ENCODE measurements around the gene WDR19. TPM values are rescaled to one million over a fixed set of nuclear protein-coding genes. Genes with fewer than 3 reads are reported as not detected.
A peak's percentile ranks its signal among the peaks of the same experiment; 100 is the strongest.

The WDR19 gene
- total and polyA plus RNA-seq, 2 of the 4 experiments (the other 2 are of a cell fraction): 16.0 to 22.6 TPM

DNA sequence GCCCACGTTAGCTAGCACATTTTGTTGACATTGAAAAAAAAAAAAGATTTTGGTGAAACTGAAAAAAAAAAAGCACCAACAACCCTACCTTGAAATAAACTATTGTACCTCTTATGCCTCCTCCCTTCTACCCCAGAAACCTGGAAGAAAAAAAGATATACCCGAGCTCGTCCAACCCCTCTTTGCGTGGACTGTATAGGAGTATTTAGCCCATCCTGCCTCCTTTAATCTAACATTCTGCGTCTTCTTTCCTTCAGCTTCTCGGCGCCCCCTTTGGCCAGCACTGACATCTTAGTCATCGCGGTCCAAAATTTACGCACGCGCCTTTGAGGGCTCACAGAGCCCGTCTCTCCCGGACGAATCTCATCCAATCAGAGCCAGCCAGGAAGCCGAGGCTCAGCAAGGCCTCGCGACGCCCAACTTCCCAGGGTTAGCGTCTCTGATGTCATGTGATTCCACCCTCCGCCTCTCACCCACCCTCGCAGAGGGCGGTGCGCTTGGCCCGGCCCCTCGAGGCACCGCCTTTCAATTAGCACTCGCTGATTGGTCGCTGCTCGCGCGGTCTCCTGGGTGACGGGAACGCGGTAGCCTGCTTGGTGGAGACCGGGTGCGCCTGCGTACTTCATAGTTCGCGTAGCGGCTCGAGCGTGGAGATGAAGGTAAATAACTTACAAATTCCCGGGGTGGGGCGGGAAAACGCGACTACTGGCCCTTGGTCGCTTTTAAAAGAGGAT lies at the start of gene WDR19 (continued):
- no peak for TF ChIP-seq CHD1 (IDR thresholded peaks at IDR 0.05; ENCODE audit: low read depth, low read length)
- no peak for TF ChIP-seq MAFK (IDR thresholded peaks at IDR 0.05; ENCODE audit: low read depth, low read length)
- TF ChIP-seq FOS (IDR thresholded peaks at IDR 0.05; ENCODE audit: low read depth, low read length): peak; percentile 24; the same call in 1 of the 2 replicates
- no peak for TF ChIP-seq RFX5 (IDR thresholded peaks at IDR 0.05; ENCODE audit: low read depth, low read length)
- no peak for TF ChIP-seq RCOR1 (IDR thresholded peaks at IDR 0.05; ENCODE audit: insufficient replicate concordance, low read length)

DNA sequence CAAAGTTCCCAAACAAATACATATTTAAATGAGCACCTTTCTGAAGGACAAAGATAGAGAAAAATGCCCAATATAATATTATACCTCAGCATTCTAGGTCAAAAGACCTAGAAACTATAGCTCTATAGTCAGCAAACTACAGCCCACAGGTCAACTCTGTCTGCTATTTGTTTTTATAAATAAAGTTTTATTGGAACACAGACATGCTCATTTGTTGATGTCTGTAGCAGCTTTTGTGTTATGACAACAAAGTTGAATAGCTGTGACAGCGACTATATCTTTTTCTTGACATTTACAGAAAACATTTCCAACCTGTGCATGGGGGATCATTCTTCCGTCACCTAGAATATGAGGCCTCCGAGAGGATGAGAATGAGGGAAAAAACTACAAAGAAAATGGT lies 48.7 kb upstream of the WDR19 start:
- CTCF ChIA-PET: interaction anchor here (1.5 to 1.8 kb wide), 2 partner anchors 233 to 374 kb away, joined by 9 read pairs; no protein-coding TSS in a partner anchor
- H3K4me1 ChIP-seq (ENCODE audit: control insufficient read depth, insufficient read depth, low read length): peaks cover 4% of the 10 kb centered on the region; the same call in 1 of the 2 replicates
- no peak overlapping the region for H2BK15ac ChIP-seq (ENCODE audit: low read depth, low read length)
- H4K91ac ChIP-seq (ENCODE audit: insufficient read depth, low read depth, low read length): no peak overlapping the region
- H3K27ac ChIP-seq (ENCODE audit: insufficient read depth, low read length): no peak overlapping the region
- no peak overlapping the region for H2AFZ ChIP-seq (replicated peaks; ENCODE audit: low read length, poor library complexity)
- H3K56ac ChIP-seq (ENCODE audit: extremely low read depth, insufficient read depth, low read length): no peak overlapping the region
- no peak overlapping the region for H3K23ac ChIP-seq (ENCODE audit: low read depth, low read length)
- no peak overlapping the region for H3K9ac ChIP-seq (ENCODE audit: low read depth, low read length)
- BruUV-seq (replicated peaks): no TSS peak
- H3K14ac ChIP-seq (replicated peaks; ENCODE audit: low read depth, low read length): no peak overlapping the region
- H2AK9ac ChIP-seq (replicated peaks; ENCODE audit: low read depth, low read length, poor library complexity): no peak overlapping the region
- no peak overlapping the region for H2BK120ac ChIP-seq (ENCODE audit: low read depth, low read length)
- no peak overlapping the region for H2AK5ac ChIP-seq (ENCODE audit: low read depth, low read length)
- H4K8ac ChIP-seq (ENCODE audit: low read depth in 2 of 2, low read length in 2 of 2): no peak overlapping the region
- H2BK20ac ChIP-seq (ENCODE audit: low read depth, low read length): no peak overlapping the region
- no peaks in the 10 kb centered on the region for H4K20me1 ChIP-seq (ENCODE audit: insufficient read depth, low read length)
- POLR2A ChIA-PET (ENCODE audit: unreplicated experiment): no interaction called here
- dilution Hi-C loops (cut with HindIII; ENCODE audit: low sequenced_read_pairs, unreplicated experiment): no loop called here
- no peak overlapping the region for H3K18ac ChIP-seq (ENCODE audit: low read depth, low read length)
- no peaks in the 10 kb centered on the region for H3K79me1 ChIP-seq (ENCODE audit: low read depth in 1 of 2, low read length in 2 of 2)
- H3K27me3 ChIP-seq (ENCODE audit: control insufficient read depth, insufficient read depth, low read length): no peaks in the 10 kb centered on the region
- H3K9me3 ChIP-seq (ENCODE audit: control insufficient read depth, insufficient read depth, low read length): no peaks in the 10 kb centered on the region
- H3K9me1 ChIP-seq (ENCODE audit: insufficient read depth, low read length): no peaks in the 10 kb centered on the region; the same call in 1 of the 2 replicates
- no CpG with 5 or more reads among the region's 3 CpGs for WGBS, 2 experiments (ENCODE audit: extremely low coverage in 2 of 2, insufficient read length in 1 of 2)
- no peak overlapping the region for H4K5ac ChIP-seq (ENCODE audit: low read depth, low read length)
- no peak overlapping the region for H2BK5ac ChIP-seq (ENCODE audit: low read depth, low read length, poor library complexity, severe bottlenecking)
- DNase-seq (no peak), ATAC-seq (ENCODE audit: low read depth) (no peak)
- in situ Hi-C loops (cut with MboI; ENCODE audit: low sequenced_read_pairs): no loop called here
- intact Hi-C loops (cut with micrococcal nuclease): loop anchor here (2.0 to 10.0 kb wide), 3 partner anchors 185 to 1069 kb away; no protein-coding TSS in a partner anchor
- H3K4ac ChIP-seq (ENCODE audit: low read depth, low read length): no peak overlapping the region
- no peak overlapping the region for H3K4me3 ChIP-seq (ENCODE audit: insufficient read depth, low read depth, low read length)
- H3K4me2 ChIP-seq (ENCODE audit: low read depth, low read length): no peak overlapping the region
- H3K36me3 ChIP-seq (ENCODE audit: control insufficient read depth, insufficient read depth, low read length): no peaks in the 10 kb centered on the region
- TF ChIP-seq, protein P1, sequence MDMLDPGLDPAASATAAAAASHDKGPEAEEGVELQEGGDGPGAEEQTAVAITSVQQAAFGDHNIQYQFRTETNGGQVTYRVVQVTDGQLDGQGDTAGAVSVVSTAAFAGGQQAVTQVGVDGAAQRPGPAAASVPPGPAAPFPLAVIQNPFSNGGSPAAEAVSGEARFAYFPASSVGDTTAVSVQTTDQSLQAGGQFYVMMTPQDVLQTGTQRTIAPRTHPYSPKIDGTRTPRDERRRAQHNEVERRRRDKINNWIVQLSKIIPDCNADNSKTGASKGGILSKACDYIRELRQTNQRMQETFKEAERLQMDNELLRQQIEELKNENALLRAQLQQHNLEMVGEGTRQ (IDR thresholded peaks at IDR 0.05; ENCODE audit: low read depth, low read length): no peak
- TF ChIP-seq FOS (IDR thresholded peaks at IDR 0.05; ENCODE audit: low read depth, low read length) (no peak), RCOR1 (IDR thresholded peaks at IDR 0.05; ENCODE audit: insufficient replicate concordance, low read length) (no peak), CEBPB (IDR thresholded peaks at IDR 0.05; ENCODE audit: low read depth, low read length) (no peak), MAFK (IDR thresholded peaks at IDR 0.05; ENCODE audit: low read depth, low read length) (no peak), POLR2A (IDR thresholded peaks at IDR 0.05; ENCODE audit: low read depth, low read length) (no peak), RAD21 (IDR thresholded peaks at IDR 0.05; ENCODE audit: low read length) (no peak), MXI1 (IDR thresholded peaks at IDR 0.05; ENCODE audit: borderline replicate concordance, low read depth, low read length) (no peak), SMC3 (IDR thresholded peaks at IDR 0.05; ENCODE audit: low read depth, low read length) (no peak), MAZ (IDR thresholded peaks at IDR 0.05; ENCODE audit: borderline replicate concordance, low read depth, low read length) (no peak), NFE2L2 (IDR thresholded peaks at IDR 0.05; ENCODE audit: low read depth, low read length) (no peak), CHD1 (IDR thresholded peaks at IDR 0.05; ENCODE audit: low read depth, low read length) (no peak)
- TF ChIP-seq, protein P2, sequence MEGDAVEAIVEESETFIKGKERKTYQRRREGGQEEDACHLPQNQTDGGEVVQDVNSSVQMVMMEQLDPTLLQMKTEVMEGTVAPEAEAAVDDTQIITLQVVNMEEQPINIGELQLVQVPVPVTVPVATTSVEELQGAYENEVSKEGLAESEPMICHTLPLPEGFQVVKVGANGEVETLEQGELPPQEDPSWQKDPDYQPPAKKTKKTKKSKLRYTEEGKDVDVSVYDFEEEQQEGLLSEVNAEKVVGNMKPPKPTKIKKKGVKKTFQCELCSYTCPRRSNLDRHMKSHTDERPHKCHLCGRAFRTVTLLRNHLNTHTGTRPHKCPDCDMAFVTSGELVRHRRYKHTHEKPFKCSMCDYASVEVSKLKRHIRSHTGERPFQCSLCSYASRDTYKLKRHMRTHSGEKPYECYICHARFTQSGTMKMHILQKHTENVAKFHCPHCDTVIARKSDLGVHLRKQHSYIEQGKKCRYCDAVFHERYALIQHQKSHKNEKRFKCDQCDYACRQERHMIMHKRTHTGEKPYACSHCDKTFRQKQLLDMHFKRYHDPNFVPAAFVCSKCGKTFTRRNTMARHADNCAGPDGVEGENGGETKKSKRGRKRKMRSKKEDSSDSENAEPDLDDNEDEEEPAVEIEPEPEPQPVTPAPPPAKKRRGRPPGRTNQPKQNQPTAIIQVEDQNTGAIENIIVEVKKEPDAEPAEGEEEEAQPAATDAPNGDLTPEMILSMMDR (conservative IDR thresholded peaks at IDR 0.05; ENCODE audit: low read depth, low read length): no peak

Measured in IMR-90 (cell line).